HG02870 (cell line): ENCODE results near the gene CFAP54.
"Not testable (repeated sequence)": the region's sequence is repeated elsewhere in the genome, so short reads cannot be mapped to it uniquely, and the experiment has no call there.

Experiments
- ATAC-seq: cut with Tn5 transposase; IDR thresholded peaks from one replicate; pipeline ENCODE4 v1.9.1; 2021; ENCODE audit warnings: mild to moderate bottlenecking, moderate library complexity; ENCODE audit not compliant: unreplicated experiment

The CFAP54 gene

GRCh38 chr12:96719660-96720362 is 230.4 kb downstream of the CFAP54 start:
- peak; percentile 93 for ATAC-seq

- peak; percentile 72 for ATAC-seq
These were observed 231.0 kb downstream of the CFAP54 start for GRCh38 chr12:96720363-96720705.

GRCh38 chr12:96729466-96729865 is 240.1 kb downstream of the CFAP54 start:
- ATAC-seq: not testable (repeated sequence)

GRCh38 chr12:96729886-96730285 is 240.5 kb downstream of the CFAP54 start:
- no peak for ATAC-seq

GRCh38 chr12:96743606-96744005 is 254.2 kb downstream of the CFAP54 start:
- no peak for ATAC-seq

- no peak for ATAC-seq
These were observed 260.6 kb downstream of the CFAP54 start for GRCh38 chr12:96749999-96750398.

- no peak for ATAC-seq
These were observed 262.2 kb downstream of the CFAP54 start for GRCh38 chr12:96751626-96752025.

GRCh38 chr12:96752211-96752610 is 262.8 kb downstream of the CFAP54 start:
- ATAC-seq: no peak

GRCh38 chr12:96766232-96766631 is 276.9 kb downstream of the CFAP54 start:
- ATAC-seq: no peak

GRCh38 chr12:96769400-96769799 is 280.0 kb downstream of the CFAP54 start:
- no peak for ATAC-seq

GRCh38 chr12:96770219-96771102 is 281.1 kb downstream of the CFAP54 start:
- ATAC-seq: no peak

- no peak for ATAC-seq
These were observed 283.7 kb downstream of the CFAP54 start for GRCh38 chr12:96773031-96773430.

GRCh38 chr12:96774496-96775256 is 285.3 kb downstream of the CFAP54 start:
- no peak for ATAC-seq

GRCh38 chr12:96776908-96777307 is 287.5 kb downstream of the CFAP54 start:
- no peak for ATAC-seq

GRCh38 chr12:96780330-96780729 is 291.0 kb downstream of the CFAP54 start:
- no peak for ATAC-seq

GRCh38 chr12:96786791-96787190 is 297.4 kb downstream of the CFAP54 start:
- ATAC-seq: no peak

GRCh38 chr12:96803969-96804368 is 314.6 kb downstream of the CFAP54 start:
- no peak for ATAC-seq

- ATAC-seq: no peak
These were observed 316.9 kb downstream of the CFAP54 start for GRCh38 chr12:96806272-96806671.

- no peak for ATAC-seq
These were observed 318.4 kb downstream of the CFAP54 start for GRCh38 chr12:96807741-96808140.

GRCh38 chr12:96808587-96808986 is 319.2 kb downstream of the CFAP54 start:
- ATAC-seq: no peak

GRCh38 chr12:96809522-96809921 is 320.1 kb downstream of the CFAP54 start:
- ATAC-seq: no peak
